GM12878 (cell line): ENCODE results near the gene TES. TPM values are rescaled to one million over a fixed set of nuclear protein-coding genes. Genes with fewer than 3 reads are reported as not detected.

ENCODE experiments used
- ATAC-seq: fragments of 200-7000 bp; cut with Tn5 transposase; 3 replicates; pipeline ENCODE4 v1.9.1; 2020; ENCODE audit warnings: mild to moderate bottlenecking, moderate library complexity
- BruUV-seq: library from RNA; stranded (reverse); fragments of 400-500 nt; replicated peaks from 2 replicates; lab custom pipeline; 2021; lab: Mats Ljungman, UMichigan
- CTCF ChIA-PET: fragments of 300-600 bp; sonication (Branson Sonifier 250); formaldehyde crosslinking; extraction: SDS; loops from one replicate; lab custom pipeline; 2021; ENCODE audit warnings: inconsistent platforms; lab: Yijun Ruan, JAX
- POLR2A ChIA-PET: fragments of 350-600 bp; formaldehyde crosslinking; extraction: SDS; loops from one replicate; lab custom pipeline; 2021; ENCODE audit warnings: inconsistent platforms; lab: Charles Lee
- RAD21 ChIA-PET: fragments of 300-600 bp; sonication (Branson Sonifier 250); formaldehyde crosslinking; loops from one replicate; lab custom pipeline; 2023; ENCODE audit warnings: antibody characterized with exemption; ENCODE audit not compliant: unreplicated experiment; lab: Charles Lee
- SMC1A ChIA-PET: fragments of 300-600 bp; sonication (Branson Sonifier 250); formaldehyde crosslinking; loops from one replicate; lab custom pipeline; 2023; ENCODE audit not compliant: unreplicated experiment, uncharacterized antibody; lab: Charles Lee
- DNase-seq: peaks from one replicate; pipeline ENCODE4 v3.0.0-alpha.2; 2011; ENCODE audit warnings: low read depth, low spot score
- FAIRE-seq: peaks from 3 replicates; lab custom pipeline; 2011; peaks lifted over from hg19 to GRCh38; lab: Jason Lieb, UNC
- H2AFZ ChIP-seq: 2 replicates; pipeline ENCODE4 v1.6.0; 2011; ENCODE audit warnings: low read depth, low read length, control low read depth; ENCODE audit not compliant: control insufficient read depth
- H3K27ac ChIP-seq: 2 replicates; pipeline ENCODE4 v1.5.1; 2011; ENCODE audit warnings: control low read depth; ENCODE audit not compliant: control insufficient read depth, insufficient read depth
- H3K27me3 ChIP-seq, 2 experiments: replicated peaks in 1 of 2; 2 replicates each; pipeline versions ENCODE4 v1.6.0 to v1.6.1; 2011; ENCODE audit warnings: low read length in 1 of 2; ENCODE audit not compliant: control insufficient read depth in 2 of 2, insufficient read depth in 2 of 2
- H3K36me3 ChIP-seq, 2 experiments: 2 replicates each; pipeline ENCODE4 v1.5.1; 2011; ENCODE audit warnings: low read length in 1 of 2; ENCODE audit not compliant: control insufficient read depth in 2 of 2, insufficient read depth in 2 of 2
- H3K4me1 ChIP-seq: 2 replicates; pipeline ENCODE4 v1.6.1; 2011; ENCODE audit warnings: mild to moderate bottlenecking, low read length, moderate library complexity, mixed read lengths; ENCODE audit not compliant: control insufficient read depth, insufficient read depth
- H3K4me2 ChIP-seq: 2 replicates; pipeline ENCODE4 v1.6.0; 2011; ENCODE audit warnings: control low read depth; ENCODE audit not compliant: control insufficient read depth, insufficient read depth
- H3K4me3 ChIP-seq: fragments of 200-600 bp; sonication (generic); 2 replicates; pipeline ENCODE4 v1.5.1; 2016
- H3K79me2 ChIP-seq: 2 replicates; pipeline ENCODE4 v1.6.0; 2011; ENCODE audit warnings: low read length; ENCODE audit not compliant: control insufficient read depth, insufficient read depth
- H3K9ac ChIP-seq: 2 replicates; pipeline ENCODE4 v1.8.0; 2011; ENCODE audit warnings: low read length, control low read depth, mixed read lengths; ENCODE audit not compliant: control insufficient read depth, insufficient read depth
- H3K9me3 ChIP-seq: replicated peaks from 3 replicates; pipeline ENCODE4 v1.5.1; 2011; ENCODE audit warnings: mild to moderate bottlenecking, low read length; ENCODE audit not compliant: control insufficient read depth, insufficient read depth
- H4K20me1 ChIP-seq: 2 replicates; pipeline ENCODE4 v1.6.0; 2011; ENCODE audit not compliant: control insufficient read depth, insufficient read depth
- RAD21 ChIP-seq: IDR thresholded peaks from 2 replicates; pipeline ENCODE4 v1.6.1; 2011; ENCODE audit warnings: mild to moderate bottlenecking, low read depth, low read length, moderate library complexity; ENCODE audit not compliant: insufficient read depth
- SMC3 ChIP-seq: IDR thresholded peaks from 2 replicates; pipeline ENCODE4 v1.6.1; 2011; ENCODE audit warnings: low read length, improper control_type of control experiment, borderline replicate concordance
- ZNF274 ChIP-seq: IDR thresholded peaks from one replicate; pipeline ENCODE4 v1.8.0; 2011; ENCODE audit not compliant: insufficient read length, insufficient read depth
- WGBS: methylation state at CpG from one replicate; pipeline ENCODE4 v1.1.6; 2016; ENCODE audit warnings: low lambda C conversion rate; ENCODE audit not compliant: insufficient replicate concordance, insufficient coverage; ENCODE audit errors: missing lambda C conversion rate; 5-methylcytosine and 5-hydroxymethylcytosine counted together
- in situ Hi-C: fragments of 300-500 bp; cut with MboI; formaldehyde crosslinking; loops from 9 replicates; pipeline ENCODE4 v1.14.3; 2018; ENCODE audit warnings: mixed read lengths
- intact Hi-C: fragments of 100-400 bp; cut with micrococcal nuclease; formaldehyde crosslinking; loops from one replicate; pipeline ENCODE4 v1.14.2; 2022; ENCODE audit not compliant: unreplicated experiment
- polyA plus RNA-seq, 11 experiments: library from polyadenylated mRNA; depleted of rRNA in 4 of 11; unstranded in 6 of 11; stranded (reverse) in 5 of 11; fragments of >200 nt; fragmentation: Nextera tagmentation in 4 of 11; fragmentation: Illumina TruSeq in 1 of 11; extraction: Ambion mirVana in 4 of 11; extraction: Trizol in 1 of 11; gene quantifications; 1 replicate in 1 of 11; 2 replicates in 10 of 11; pipeline versions ENCODE4 v1.2.1 to v1.2.3, GENCODE V29; 2011 to 2016; ENCODE audit warnings: inconsistent platforms in 2 of 11, missing spikeins in 2 of 11, low read depth in 1 of 11
- total RNA-seq, 4 experiments: library from RNA; depleted of rRNA in 3 of 4; stranded (reverse); fragments of >200 nt in 3 of 4; fragmentation: Illumina TruSeq in 1 of 4; extraction: Trizol in 1 of 4; gene quantifications; 2 replicates each; pipeline versions ENCODE4 v1.2.1 to v1.2.3, GENCODE V29; 2013 to 2021
- TF ChIP-seq, protein P1 (sequence below), 3 experiments: IDR thresholded peaks in 2 of 3; conservative IDR thresholded peaks in 1 of 3; 2 replicates each; pipeline ENCODE4 v1.5.1; 2011; ENCODE audit warnings: low read depth in 3 of 3, low read length in 3 of 3, mild to moderate bottlenecking in 3 of 3, control low read depth in 2 of 3, moderate library complexity in 2 of 3, inconsistent platforms in 1 of 3, mixed read lengths in 1 of 3; ENCODE audit not compliant: control insufficient read depth in 2 of 3, insufficient read depth in 1 of 3; ENCODE audit errors: extremely low read depth in 1 of 3

The TES gene
- total and polyA plus RNA-seq, 10 of the 15 experiments (the other 5 are each of a cell fraction or from before 2014, with no cell fraction given): 31.2 to 77.5 (median 59.2) TPM

DNA sequence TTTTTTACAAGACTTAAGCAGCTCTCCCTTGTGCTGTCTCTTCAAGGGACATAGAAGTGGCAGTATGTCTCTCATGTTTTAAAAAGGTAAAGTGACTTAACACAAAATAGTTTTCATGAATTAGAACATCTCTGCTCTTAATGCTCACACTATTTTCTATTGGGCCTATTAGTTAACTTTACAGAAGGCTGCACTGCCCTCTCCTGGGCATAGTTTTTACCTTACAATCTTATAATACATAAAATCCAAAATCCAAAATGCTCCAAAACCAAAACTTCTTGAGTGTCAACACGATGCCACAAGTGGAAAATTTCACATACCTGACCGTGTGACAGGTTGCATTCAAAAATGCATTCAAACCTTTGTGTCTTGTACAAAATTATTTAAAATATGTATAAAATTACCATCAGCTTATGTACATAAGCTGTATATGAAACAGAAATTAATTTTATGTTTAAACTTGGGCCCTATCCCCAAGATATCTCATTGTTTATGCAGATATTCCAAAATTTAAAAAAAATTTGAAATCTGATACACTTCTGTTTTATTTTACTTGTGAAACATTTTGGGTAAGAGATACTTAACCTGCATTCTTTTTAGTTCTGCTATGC is 25.8 kb downstream of the TES start:
- DNase-seq (no peak), ATAC-seq (peak; percentile 85), FAIRE-seq (peak; percentile 61)
- H3K9ac ChIP-seq: no peak overlapping the region
- intact Hi-C loops: loop anchor here (1.0 to 2.0 kb wide), 3 partner anchors 56 to 98 kb away; no protein-coding TSS in a partner anchor
- no peaks in the 10 kb centered on the region for H3K27me3 ChIP-seq
- ChIA-PET POLR2A (no interaction called here), RAD21 (interaction anchor here (0.7 to 3.7 kb wide), 28 partner anchors 11 to 570 kb away, joined by 3 to 91 read pairs (median 5); partner anchors contain the start of gene TES), SMC1A (interaction anchor here (0.7 to 10.5 kb wide), 32 partner anchors 11 to 370 kb away, joined by 3 to 188 read pairs (median 5); partner anchors contain the start of gene TES), CTCF (interaction anchor here (0.6 to 5.1 kb wide), 32 partner anchors 10 to 629 kb away, joined by 3 to 176 read pairs (median 9); partner anchors contain the start of gene TES)
- BruUV-seq: no TSS peak
- in situ Hi-C loops: loop anchor here (5.0 kb wide), 2 partner anchors 59 to 99 kb away; no protein-coding TSS in a partner anchor
- H3K4me1 ChIP-seq: no peaks in the 10 kb centered on the region
- no peaks in the 10 kb centered on the region for H3K9me3 ChIP-seq
- H3K36me3 ChIP-seq: peaks cover 0 to 15% of the 10 kb centered on the region in 2 experiments; a peak in 3 of 4 replicates
- no peak overlapping the region for H3K4me2 ChIP-seq
- no peak overlapping the region for H3K27ac ChIP-seq
- peaks cover 23% of the 10 kb centered on the region for H3K79me2 ChIP-seq
- no peaks in the 10 kb centered on the region for H4K20me1 ChIP-seq
- 12% methylated on average over 2 of the region's 2 CpGs for WGBS
- H3K4me3 ChIP-seq: no peak overlapping the region
- TF ChIP-seq, protein P1, sequence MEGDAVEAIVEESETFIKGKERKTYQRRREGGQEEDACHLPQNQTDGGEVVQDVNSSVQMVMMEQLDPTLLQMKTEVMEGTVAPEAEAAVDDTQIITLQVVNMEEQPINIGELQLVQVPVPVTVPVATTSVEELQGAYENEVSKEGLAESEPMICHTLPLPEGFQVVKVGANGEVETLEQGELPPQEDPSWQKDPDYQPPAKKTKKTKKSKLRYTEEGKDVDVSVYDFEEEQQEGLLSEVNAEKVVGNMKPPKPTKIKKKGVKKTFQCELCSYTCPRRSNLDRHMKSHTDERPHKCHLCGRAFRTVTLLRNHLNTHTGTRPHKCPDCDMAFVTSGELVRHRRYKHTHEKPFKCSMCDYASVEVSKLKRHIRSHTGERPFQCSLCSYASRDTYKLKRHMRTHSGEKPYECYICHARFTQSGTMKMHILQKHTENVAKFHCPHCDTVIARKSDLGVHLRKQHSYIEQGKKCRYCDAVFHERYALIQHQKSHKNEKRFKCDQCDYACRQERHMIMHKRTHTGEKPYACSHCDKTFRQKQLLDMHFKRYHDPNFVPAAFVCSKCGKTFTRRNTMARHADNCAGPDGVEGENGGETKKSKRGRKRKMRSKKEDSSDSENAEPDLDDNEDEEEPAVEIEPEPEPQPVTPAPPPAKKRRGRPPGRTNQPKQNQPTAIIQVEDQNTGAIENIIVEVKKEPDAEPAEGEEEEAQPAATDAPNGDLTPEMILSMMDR (IDR thresholded peaks at IDR 0.05 in 2 of 3, conservative IDR thresholded peaks at IDR 0.05 in 1 of 3; ENCODE audit: control insufficient read depth in 2 of 3, extremely low read depth in 1 of 3, insufficient read depth in 1 of 3, low read depth in 3 of 3, low read length in 3 of 3): peak; percentile 28 to 66 (median 46); a peak in 5 of 6 replicates
- TF ChIP-seq ZNF274 (no peak), SMC3 (peak; percentile 81), RAD21 (peak; percentile 76)
- H2AFZ ChIP-seq: no peak overlapping the region
